ENCODE results near the gene ELFN1. TPM values are rescaled to one million over a fixed set of nuclear protein-coding genes. Genes with fewer than 3 reads are reported as not detected.

ELFN1 gene
- total RNA-seq, result not detected in 2 replicates

GRCh38 chr7:1669954-1670893 is at the start of gene ELFN1:
Gene ELFN1, plus strand, starts transcription at chr7:1670277. Its CDS starts 74,320 bp downstream, at chr7:1744597.

Other genes starting within 250 kb of the ELFN1 start
- gene MICALL2, start 210.8 kb upstream of the ELFN1 start, total RNA-seq, result 9.9 and 16.4 TPM in 2 replicates
- gene INTS1, start 165.9 kb upstream of the ELFN1 start, total RNA-seq, result 27.1 and 31.6 TPM in 2 replicates
- 20.2 and 33.5 TPM in 2 replicates for gene MAFK, start 139.6 kb upstream of the ELFN1 start, total RNA-seq
- gene TMEM184A, start 114.1 kb upstream of the ELFN1 start, total RNA-seq, result 8.2 and 24.9 TPM in 2 replicates
- gene PSMG3, start 100.2 kb upstream of the ELFN1 start, total RNA-seq, result 32.3 and 40.5 TPM in 2 replicates

All from tracheal epithelial cell (primary cell).